RWPE2 (cell line): Measurements from ENCODE around the gene POLDIP2.

Experiments
- ATAC-seq: fragments of 200-7000 bp; cut with Tn5 transposase; 3 replicates; pipeline ENCODE4 v1.9.1; 2021; ENCODE audit warnings: low read depth
- DNase-seq: peaks from one replicate; pipeline ENCODE4 v3.0.0-alpha.2; 2020; ENCODE audit warnings: low spot score
- H3K27ac ChIP-seq: fragments of 450-650 bp; 2 replicates; pipeline ENCODE4 v1.5.1; 2017; ENCODE audit warnings: mild to moderate bottlenecking; ENCODE audit not compliant: poor library complexity, severe bottlenecking
- H3K27me3 ChIP-seq: fragments of 250-450 bp; sonication (Bioruptor Pico); 2 replicates; pipeline ENCODE4 v1.5.1; 2021; ENCODE audit warnings: mild to moderate bottlenecking, moderate library complexity; ENCODE audit not compliant: insufficient read depth, poor library complexity, severe bottlenecking
- H3K36me3 ChIP-seq: fragments of 250-450 bp; sonication (Bioruptor Pico); 2 replicates; pipeline ENCODE4 v1.5.1; 2020; ENCODE audit warnings: low read depth, mild to moderate bottlenecking, moderate library complexity
- H3K4me1 ChIP-seq: fragments of 250-450 bp; sonication (Bioruptor Pico); 2 replicates; pipeline ENCODE4 v1.5.1; 2021; ENCODE audit warnings: mild to moderate bottlenecking, moderate library complexity; ENCODE audit not compliant: insufficient read depth, poor library complexity, severe bottlenecking
- H3K4me3 ChIP-seq: fragments of 250-450 bp; sonication (Bioruptor Pico); 2 replicates; pipeline ENCODE4 v1.5.1; 2021; ENCODE audit warnings: mild to moderate bottlenecking, moderate library complexity; ENCODE audit not compliant: severe bottlenecking
- H3K9me3 ChIP-seq: fragments of 250-450 bp; sonication (Bioruptor Pico); 2 replicates; pipeline ENCODE4 v1.5.1; 2021; ENCODE audit warnings: mild to moderate bottlenecking, moderate library complexity; ENCODE audit not compliant: severe bottlenecking
- CTCF ChIP-seq: fragments of 450-650 bp; IDR thresholded peaks from one replicate; pipeline ENCODE4 v1.5.1; 2017; ENCODE audit warnings: mild to moderate bottlenecking, moderate library complexity; ENCODE audit not compliant: poor library complexity, severe bottlenecking

The POLDIP2 gene

GRCh38 chr17:28350271-28350670 is 7.1 kb downstream of the POLDIP2 start:
- Histone ChIP-seq H3K36me3 (peaks cover 94% of the 10 kb centered on the region), H3K9me3 (no peaks in the 10 kb centered on the region), H3K4me3 (no peak overlapping the region), H3K4me1 (peaks cover 21% of the 10 kb centered on the region), H3K27ac (no peak overlapping the region), H3K27me3 (no peaks in the 10 kb centered on the region)
- TF ChIP-seq CTCF, result no peak
- DNase-seq (no peak), ATAC-seq (no peak)

GRCh38 chr17:28348979-28349378 is 8.3 kb downstream of the POLDIP2 start:
- no peak overlapping the region for H3K4me3 ChIP-seq
- no peaks in the 10 kb centered on the region for H3K27me3 ChIP-seq
- no peak for ATAC-seq
- H3K27ac ChIP-seq, result peak overlapping the region; percentile 90
- peaks cover 89% of the 10 kb centered on the region for H3K36me3 ChIP-seq
- TF ChIP-seq CTCF, result no peak
- peaks cover 21% of the 10 kb centered on the region for H3K4me1 ChIP-seq
- H3K9me3 ChIP-seq, result no peaks in the 10 kb centered on the region
- DNase-seq, result no peak

GRCh38 chr17:28347261-28347891 is 10.0 kb downstream of the POLDIP2 start:
- H3K27me3 ChIP-seq, result no peaks in the 10 kb centered on the region
- H3K9me3 ChIP-seq, result no peaks in the 10 kb centered on the region
- peak; percentile 95 for ATAC-seq
- DNase-seq, result no peak
- peak; percentile 3 for TF ChIP-seq CTCF
- peaks cover 85% of the 10 kb centered on the region for H3K36me3 ChIP-seq
- H3K4me1 ChIP-seq, result peaks cover 21% of the 10 kb centered on the region
- H3K27ac ChIP-seq, result peak overlapping the region; percentile 90
- H3K4me3 ChIP-seq, result no peak overlapping the region

GRCh38 chr17:28346746-28347246 is 10.5 kb downstream of the POLDIP2 start:
- Histone ChIP-seq H3K4me3 (no peak overlapping the region), H3K27ac (peak overlapping the region; percentile 90), H3K9me3 (no peaks in the 10 kb centered on the region), H3K4me1 (peaks cover 21% of the 10 kb centered on the region), H3K27me3 (no peaks in the 10 kb centered on the region), H3K36me3 (peaks cover 87% of the 10 kb centered on the region)
- no peak for DNase-seq
- TF ChIP-seq CTCF, result peak; percentile 6
- peak; percentile 35 for ATAC-seq

GRCh38 chr17:28346199-28346580 is 11.1 kb downstream of the POLDIP2 start:
- peak overlapping the region; percentile 90 for H3K27ac ChIP-seq
- H3K9me3 ChIP-seq, result no peaks in the 10 kb centered on the region
- ATAC-seq (no peak), DNase-seq (no peak)
- no peak overlapping the region for H3K4me3 ChIP-seq
- H3K27me3 ChIP-seq, result no peaks in the 10 kb centered on the region
- H3K36me3 ChIP-seq, result peaks cover 87% of the 10 kb centered on the region
- no peak for TF ChIP-seq CTCF
- peaks cover 21% of the 10 kb centered on the region for H3K4me1 ChIP-seq
